BLaER1 treated with 17β-estradiol and CSF1 and Interleukin-3, amounts not matched to agents 10 nM and 100 nM (cell line): Measurements from ENCODE around the gene ITGAV.

Source experiments
- H3K27ac ChIP-seq, 11 experiments: shearing (Covaris generic); formaldehyde crosslinking; 2 replicates each; pipeline ENCODE4 v1.8.1; 2022
- H3K27me3 ChIP-seq, 11 experiments: shearing (Covaris generic); formaldehyde crosslinking; 2 replicates each; pipeline ENCODE4 v1.8.1; 2022
- H3K36me3 ChIP-seq, 11 experiments: shearing (Covaris generic); formaldehyde crosslinking; 2 replicates each; pipeline ENCODE4 v1.8.1; 2022
- H3K4me1 ChIP-seq, 10 experiments: shearing (Covaris generic); formaldehyde crosslinking; 2 replicates each; pipeline ENCODE4 v1.8.1; 2022
- H3K4me2 ChIP-seq, 11 experiments: shearing (Covaris generic); formaldehyde crosslinking; 2 replicates each; pipeline ENCODE4 v1.8.1; 2022
- H3K4me3 ChIP-seq, 10 experiments: shearing (Covaris generic); formaldehyde crosslinking; 2 replicates each; pipeline ENCODE4 v1.8.1; 2022
- H3K9ac ChIP-seq, 11 experiments: shearing (Covaris generic); formaldehyde crosslinking; 2 replicates each; pipeline ENCODE4 v1.8.1; 2022
- H3K9me3 ChIP-seq, 11 experiments: shearing (Covaris generic); formaldehyde crosslinking; replicated peaks in 1 of 11; 2 replicates each; pipeline ENCODE4 v1.8.1; 2022
- H4K20me1 ChIP-seq, 11 experiments: shearing (Covaris generic); formaldehyde crosslinking; 2 replicates each; pipeline ENCODE4 v1.8.1; 2022
- Cebpa-rat ChIP-seq, 11 experiments: shearing (Covaris generic); IDR thresholded peaks; 2 replicates each; pipeline ENCODE4 v1.8.1; 2022

The ITGAV gene

DNA sequence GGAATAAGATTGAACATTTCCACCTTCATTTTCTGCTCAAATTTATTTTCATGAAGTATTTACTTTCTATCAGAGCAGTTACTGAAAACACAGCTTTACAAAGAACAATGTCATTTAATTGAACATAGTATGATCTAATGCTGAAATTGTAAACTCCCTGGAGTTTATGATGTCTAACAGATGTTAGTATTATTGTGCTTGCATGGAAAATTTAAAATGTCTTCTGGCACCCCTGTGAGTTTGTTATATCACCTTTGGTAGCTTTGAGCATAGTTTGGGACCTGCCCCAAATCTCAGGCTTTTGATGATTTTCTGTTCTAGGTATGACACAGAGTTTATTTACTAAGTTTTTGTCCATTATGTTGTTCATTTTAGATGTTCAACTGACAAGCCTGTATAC, 132.1 kb downstream of the ITGAV start:
- no peaks in the 10 kb centered on the region for H3K27me3 ChIP-seq
- H4K20me1 ChIP-seq: no peaks in the 10 kb centered on the region
- H3K9ac ChIP-seq: no peak overlapping the region
- no peak for TF ChIP-seq Cebpa-rat (IDR thresholded peaks at IDR 0.05)
- H3K9me3 ChIP-seq: 0 out of 22 replicates have a peak, but pooled peaks cover 0 to 4% (median 0%) of the 10 kb centered on the region in 11 experiments
- no peak overlapping the region for H3K27ac ChIP-seq
- no peaks in the 10 kb centered on the region for H3K4me1 ChIP-seq
- H3K4me3 ChIP-seq: no peak overlapping the region
- H3K36me3 ChIP-seq: no peaks in the 10 kb centered on the region
- H3K4me2 ChIP-seq: no peak overlapping the region

DNA sequence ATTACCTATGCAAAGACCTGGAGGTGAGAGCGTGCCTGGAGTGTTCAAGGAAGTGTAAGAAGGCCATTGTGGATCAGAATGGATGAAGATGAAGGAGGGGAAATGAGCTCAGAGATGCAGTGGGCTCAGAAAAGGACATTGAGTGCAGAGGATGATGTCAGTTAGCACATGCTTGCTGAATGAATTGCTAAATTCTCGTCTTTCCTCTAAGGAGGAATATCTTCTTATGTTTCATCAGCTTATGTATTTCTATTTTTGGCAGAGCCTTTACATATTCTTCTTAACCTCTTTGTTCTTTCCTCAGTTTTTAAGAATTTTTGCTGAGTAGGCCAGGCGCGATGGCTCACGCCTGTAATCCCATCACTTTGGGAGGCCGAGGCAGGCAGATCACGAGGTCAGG, 134.9 kb downstream of the ITGAV start:
- Histone ChIP-seq H3K4me3 (no peak overlapping the region), H3K4me2 (no peak overlapping the region), H3K27me3 (no peaks in the 10 kb centered on the region), H3K9ac (no peak overlapping the region), H3K4me1 (no peaks in the 10 kb centered on the region), H4K20me1 (no peaks in the 10 kb centered on the region), H3K27ac (no peak overlapping the region), H3K36me3 (no peaks in the 10 kb centered on the region), H3K9me3 (0 out of 22 replicates have a peak, but pooled peaks cover 0 to 4% (median 0%) of the 10 kb centered on the region in 11 experiments)
- no peak for TF ChIP-seq Cebpa-rat (IDR thresholded peaks at IDR 0.05)

DNA sequence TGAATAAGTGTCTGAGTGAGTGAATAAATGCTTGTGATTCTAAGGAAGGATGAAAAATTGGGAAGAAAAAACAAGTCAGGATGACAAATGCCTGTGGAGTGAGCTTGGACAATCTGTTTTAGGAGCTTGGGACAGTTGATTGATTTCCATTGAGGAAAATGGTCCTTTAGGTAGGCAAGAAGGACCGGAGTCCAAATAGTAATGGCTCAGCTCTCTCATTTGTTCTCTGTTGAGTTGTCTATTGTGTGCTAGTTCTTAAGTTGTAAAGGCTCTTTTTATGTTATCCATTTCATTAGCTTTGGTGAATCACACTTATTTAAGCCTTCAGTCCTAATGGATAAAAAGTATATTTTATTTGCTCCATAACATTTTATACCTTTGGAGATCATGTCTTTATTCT, 135.9 kb downstream of the ITGAV start:
- no peaks in the 10 kb centered on the region for H4K20me1 ChIP-seq
- H3K4me2 ChIP-seq: no peak overlapping the region
- H3K9ac ChIP-seq: no peak overlapping the region
- 0 out of 22 replicates have a peak, but pooled peaks cover 0 to 4% (median 0%) of the 10 kb centered on the region in 11 experiments for H3K9me3 ChIP-seq
- H3K4me3 ChIP-seq: no peak overlapping the region
- H3K4me1 ChIP-seq: no peaks in the 10 kb centered on the region
- H3K27ac ChIP-seq: no peak overlapping the region
- TF ChIP-seq Cebpa-rat (IDR thresholded peaks at IDR 0.05): no peak
- H3K36me3 ChIP-seq: no peaks in the 10 kb centered on the region
- no peaks in the 10 kb centered on the region for H3K27me3 ChIP-seq

DNA sequence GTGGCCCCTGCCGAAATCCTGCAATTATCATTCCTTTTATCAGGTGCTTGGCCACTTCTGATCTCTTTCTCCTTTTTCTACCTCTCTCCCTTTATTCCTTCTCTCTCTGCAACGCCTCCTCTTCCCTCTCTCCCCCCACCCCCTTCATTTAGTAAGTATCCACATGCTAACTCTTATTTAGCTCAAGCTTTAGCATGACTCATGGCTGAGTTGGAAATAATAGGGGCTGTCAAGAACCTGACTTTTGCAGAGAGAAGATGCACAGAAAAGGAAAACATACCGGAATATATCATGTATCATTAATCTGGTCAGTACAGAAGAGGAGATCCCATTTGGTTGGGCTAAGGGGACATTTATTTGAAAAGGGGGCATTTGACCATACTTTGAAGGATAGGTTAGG, 137.1 kb downstream of the ITGAV start:
- Histone ChIP-seq H4K20me1 (no peaks in the 10 kb centered on the region), H3K4me2 (no peak overlapping the region), H3K9ac (no peak overlapping the region), H3K27me3 (no peaks in the 10 kb centered on the region), H3K36me3 (peaks cover 0 to 3% (median 0%) of the 10 kb centered on the region in 11 experiments; a peak in 1 of 22 replicates), H3K9me3 (peaks cover 6 to 13% (median 9%) of the 10 kb centered on the region in 11 experiments; a peak in 17 of 22 replicates), H3K4me1 (no peaks in the 10 kb centered on the region), H3K4me3 (no peak overlapping the region), H3K27ac (no peak overlapping the region)
- TF ChIP-seq Cebpa-rat (IDR thresholded peaks at IDR 0.05): no peak

DNA sequence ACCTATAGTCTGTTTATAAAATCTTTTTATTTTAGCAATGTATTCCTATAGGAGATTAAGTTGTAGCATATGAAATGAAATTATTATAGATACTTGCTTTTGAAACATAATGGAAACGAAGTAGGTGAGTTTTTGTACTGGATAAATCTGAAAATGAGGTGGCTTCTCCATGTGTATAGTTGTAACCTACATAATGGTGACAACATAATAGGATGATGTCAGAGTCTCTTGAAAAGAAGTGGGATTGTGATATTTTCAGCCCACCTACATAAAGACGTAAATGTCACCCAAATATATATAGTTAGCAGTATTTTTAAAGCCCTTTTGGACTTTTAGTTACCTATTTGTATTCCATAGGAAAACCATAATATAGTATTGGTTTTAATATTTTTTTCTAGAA, 138.8 kb downstream of the ITGAV start:
- Histone ChIP-seq H4K20me1 (no peaks in the 10 kb centered on the region), H3K27me3 (no peaks in the 10 kb centered on the region), H3K9ac (no peak overlapping the region), H3K9me3 (peaks cover 23 to 29% (median 25%) of the 10 kb centered on the region in 11 experiments), H3K36me3 (peaks cover 0 to 10% (median 5%) of the 10 kb centered on the region in 11 experiments; a peak in 7 of 22 replicates), H3K27ac (no peak overlapping the region), H3K4me2 (no peak overlapping the region), H3K4me3 (no peak overlapping the region), H3K4me1 (no peaks in the 10 kb centered on the region)
- TF ChIP-seq Cebpa-rat (IDR thresholded peaks at IDR 0.05): no peak
